Osteocyte (in vitro differentiated cells): ENCODE measurements around the gene NLRP5. TPM values are rescaled to one million over a fixed set of nuclear protein-coding genes. Genes with fewer than 3 reads are reported as not detected.
"Not testable (repeated sequence)": the region's sequence is repeated elsewhere in the genome, so short reads cannot be mapped to it uniquely, and the experiment has no call there.

ENCODE experiments used
- DNase-seq: peaks from one replicate; pipeline ENCODE4 v3.0.0; 2021; ENCODE audit warnings: mixed read lengths; ENCODE audit not compliant: unreplicated experiment; ENCODE audit errors: extremely low spot score
- H3K27ac Mint-ChIP-seq: one replicate; pipeline ENCODE4 v1.8.0; 2021; ENCODE audit warnings: mild to moderate bottlenecking, mixed read lengths; ENCODE audit not compliant: unreplicated experiment
- H3K27me3 Mint-ChIP-seq: one replicate; pipeline ENCODE4 v1.8.0; 2021; ENCODE audit warnings: mixed read lengths; ENCODE audit not compliant: unreplicated experiment
- H3K36me3 Mint-ChIP-seq: one replicate; pipeline ENCODE4 v1.8.0; 2021; ENCODE audit warnings: mixed read lengths; ENCODE audit not compliant: unreplicated experiment
- H3K4me1 Mint-ChIP-seq: one replicate; pipeline ENCODE4 v1.8.0; 2021; ENCODE audit warnings: mixed read lengths; ENCODE audit not compliant: unreplicated experiment
- H3K4me3 Mint-ChIP-seq: one replicate; pipeline ENCODE4 v1.8.0; 2021; ENCODE audit warnings: mild to moderate bottlenecking, moderate library complexity, mixed read lengths; ENCODE audit not compliant: unreplicated experiment
- H3K9me3 Mint-ChIP-seq: one replicate; pipeline ENCODE4 v1.8.0; 2021; ENCODE audit warnings: mixed read lengths; ENCODE audit not compliant: unreplicated experiment
- long read RNA-seq: library from polyadenylated mRNA; unstranded; transcript quantifications from one replicate; pipeline ENCODE4 v2.0.0, GENCODE V29; 2021
- total RNA-seq: library from RNA; stranded (reverse); gene quantifications from 2 replicates; pipeline ENCODE4 v1.2.1, GENCODE V29; 2021
- TF ChIP-seq, protein P1 (sequence below): fragments of 200-600 bp; sonication (generic); IDR thresholded peaks from 2 replicates; pipeline ENCODE4 v1.5.0; 2021; ENCODE audit warnings: antibody characterized with exemption, mild to moderate bottlenecking, moderate library complexity

Gene NLRP5
- not detected in 2 replicates for total RNA-seq
- long read RNA-seq = 0 reads

DNA sequence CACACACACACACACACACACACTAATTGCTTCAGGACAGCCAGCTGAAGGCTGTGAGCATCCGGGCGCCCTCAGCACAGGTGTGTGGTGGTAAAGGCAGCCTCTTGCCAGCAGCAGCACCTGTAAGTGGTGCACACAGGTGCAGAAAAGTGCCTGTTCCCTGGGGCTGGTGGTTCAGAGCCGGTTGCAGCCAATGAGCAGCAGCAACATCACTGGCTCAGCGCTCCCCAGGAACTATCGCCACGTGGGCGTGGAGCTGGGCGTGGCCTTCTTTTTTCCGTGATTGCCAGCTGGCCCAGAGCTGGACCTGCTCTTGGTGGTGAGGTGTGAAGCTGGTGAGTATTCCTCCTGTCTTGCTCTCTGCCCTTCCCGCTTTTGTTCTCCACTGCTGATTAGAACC, at the start of gene NLRP5:
Gene NLRP5 (plus strand): TSS at position 289 of the 400 bp plus-strand sequence.
- DNase-seq = no peak
- Mint-ChIP-seq H3K4me3 (no peak within 1 kb of the TSS), H3K27ac (no peak within 1 kb of the TSS), H3K36me3 (no peaks in the 10 kb centered on the region), H3K9me3 (peaks cover 41% of the 10 kb centered on the region), H3K27me3 (no peaks in the 10 kb centered on the region), H3K4me1 (no peaks in the 10 kb centered on the region)
- TF ChIP-seq, protein P1, sequence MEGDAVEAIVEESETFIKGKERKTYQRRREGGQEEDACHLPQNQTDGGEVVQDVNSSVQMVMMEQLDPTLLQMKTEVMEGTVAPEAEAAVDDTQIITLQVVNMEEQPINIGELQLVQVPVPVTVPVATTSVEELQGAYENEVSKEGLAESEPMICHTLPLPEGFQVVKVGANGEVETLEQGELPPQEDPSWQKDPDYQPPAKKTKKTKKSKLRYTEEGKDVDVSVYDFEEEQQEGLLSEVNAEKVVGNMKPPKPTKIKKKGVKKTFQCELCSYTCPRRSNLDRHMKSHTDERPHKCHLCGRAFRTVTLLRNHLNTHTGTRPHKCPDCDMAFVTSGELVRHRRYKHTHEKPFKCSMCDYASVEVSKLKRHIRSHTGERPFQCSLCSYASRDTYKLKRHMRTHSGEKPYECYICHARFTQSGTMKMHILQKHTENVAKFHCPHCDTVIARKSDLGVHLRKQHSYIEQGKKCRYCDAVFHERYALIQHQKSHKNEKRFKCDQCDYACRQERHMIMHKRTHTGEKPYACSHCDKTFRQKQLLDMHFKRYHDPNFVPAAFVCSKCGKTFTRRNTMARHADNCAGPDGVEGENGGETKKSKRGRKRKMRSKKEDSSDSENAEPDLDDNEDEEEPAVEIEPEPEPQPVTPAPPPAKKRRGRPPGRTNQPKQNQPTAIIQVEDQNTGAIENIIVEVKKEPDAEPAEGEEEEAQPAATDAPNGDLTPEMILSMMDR = no peak

DNA sequence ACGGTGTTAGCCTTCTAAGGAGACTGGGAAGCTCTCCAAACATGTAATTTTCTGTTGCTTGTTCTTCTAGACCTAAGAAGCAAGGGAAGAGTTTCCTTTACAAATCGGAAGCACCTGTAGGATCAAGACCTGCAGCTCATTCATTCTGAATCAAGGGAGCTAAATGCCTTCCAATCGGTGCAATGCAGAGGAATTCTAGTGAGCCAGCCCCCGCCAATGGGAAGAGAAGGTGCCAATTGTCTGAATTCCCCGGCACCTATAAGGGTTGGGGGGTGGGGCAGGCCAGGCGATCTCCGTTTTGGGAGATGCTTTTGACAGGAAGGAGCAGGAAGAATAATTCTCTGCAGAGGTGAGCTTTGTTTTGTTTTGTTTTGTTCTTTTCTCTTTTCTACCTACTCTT, 47.4 kb upstream of the NLRP5 start:
- Mint-ChIP-seq H3K27ac (no peak overlapping the region), H3K36me3 (no peaks in the 10 kb centered on the region), H3K27me3 (no peaks in the 10 kb centered on the region), H3K9me3 (peaks cover 56% of the 10 kb centered on the region), H3K4me1 (no peaks in the 10 kb centered on the region), H3K4me3 (no peak overlapping the region)
- peak; percentile 51 for DNase-seq
- TF ChIP-seq, protein P1 = no peak

DNA sequence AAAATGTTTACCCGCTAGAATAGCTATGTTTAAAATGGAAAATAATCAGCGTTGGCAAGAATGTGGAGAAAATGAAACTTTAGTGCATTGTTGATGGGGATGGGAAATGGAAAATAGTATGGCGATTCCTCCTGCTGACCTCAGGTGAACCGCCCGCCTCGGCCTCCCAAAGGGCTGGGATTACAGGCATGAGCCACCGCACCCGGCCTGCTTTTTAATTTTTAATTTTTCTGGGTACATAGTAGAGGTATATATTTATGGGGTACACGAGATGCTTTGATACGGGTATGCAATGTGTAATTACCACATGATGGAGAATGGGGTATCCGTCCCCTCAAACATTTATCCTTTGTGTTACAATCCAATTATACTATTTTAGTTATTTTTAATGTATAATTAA, 46.3 kb upstream of the NLRP5 start:
- Mint-ChIP-seq H3K27me3 (no peaks in the 10 kb centered on the region), H3K4me3 (no peak overlapping the region), H3K4me1 (no peaks in the 10 kb centered on the region), H3K27ac (no peak overlapping the region), H3K9me3 (peaks cover 50% of the 10 kb centered on the region), H3K36me3 (no peaks in the 10 kb centered on the region)
- TF ChIP-seq, protein P1 = no peak
- DNase-seq = peak; percentile 57

DNA sequence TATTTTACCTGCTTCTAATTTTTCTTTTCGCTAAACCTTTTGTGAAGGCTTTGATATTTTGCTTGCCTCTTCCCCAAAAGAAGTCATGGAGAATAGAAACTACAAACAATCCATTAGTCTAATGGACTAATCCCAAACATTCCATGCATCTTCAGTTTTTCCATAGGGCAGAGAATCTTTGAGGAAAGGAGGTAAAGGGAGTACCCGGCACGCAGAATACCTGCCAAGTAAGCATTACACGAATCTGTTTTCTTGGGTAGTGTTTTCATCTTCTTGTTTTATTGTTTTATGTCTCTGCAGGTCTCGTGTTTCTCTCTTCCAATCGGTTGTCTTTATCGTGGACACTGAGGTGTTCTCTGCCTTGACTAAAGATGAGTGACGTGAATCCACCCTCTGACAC, 39.0 kb upstream of the NLRP5 start, which contains the start of gene NLRP8:
Gene NLRP8 (plus strand): TSS at position 301 of the 400 bp plus-strand sequence.
- H3K4me1 Mint-ChIP-seq = no peaks in the 10 kb centered on the region
- no peak within 1 kb of the TSS for H3K27ac Mint-ChIP-seq
- peaks cover 14% of the 10 kb centered on the region for H3K9me3 Mint-ChIP-seq
- no peak within 1 kb of the TSS for H3K4me3 Mint-ChIP-seq
- H3K36me3 Mint-ChIP-seq = no peaks in the 10 kb centered on the region
- no peaks in the 10 kb centered on the region for H3K27me3 Mint-ChIP-seq
- TF ChIP-seq, protein P1 = no peak
- DNase-seq = no peak

DNA sequence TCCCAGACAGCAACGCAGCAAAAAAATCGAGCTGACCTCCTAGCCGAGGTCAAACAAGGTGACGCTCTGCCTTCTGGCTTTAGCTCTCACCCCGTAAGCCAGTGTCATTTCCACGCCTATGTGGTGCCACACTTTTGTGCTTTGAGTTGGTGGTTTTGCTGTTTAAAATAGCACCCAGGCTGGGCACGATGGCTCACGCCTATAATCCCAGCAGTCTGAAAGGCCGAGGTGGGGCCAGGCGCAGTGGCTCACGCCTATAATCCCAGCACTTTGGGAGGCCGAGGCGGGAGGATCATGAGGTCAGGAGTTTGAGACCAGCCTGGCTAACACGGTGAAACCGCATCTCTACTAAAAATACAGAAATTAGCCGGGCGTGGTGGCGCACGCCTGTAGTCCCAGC, 36.0 kb upstream of the NLRP5 start:
- H3K4me1 Mint-ChIP-seq, DNase-seq, H3K27me3 Mint-ChIP-seq, H3K27ac Mint-ChIP-seq, H3K9me3 Mint-ChIP-seq, H3K4me3 Mint-ChIP-seq, H3K36me3 Mint-ChIP-seq: not testable (repeated sequence)

DNA sequence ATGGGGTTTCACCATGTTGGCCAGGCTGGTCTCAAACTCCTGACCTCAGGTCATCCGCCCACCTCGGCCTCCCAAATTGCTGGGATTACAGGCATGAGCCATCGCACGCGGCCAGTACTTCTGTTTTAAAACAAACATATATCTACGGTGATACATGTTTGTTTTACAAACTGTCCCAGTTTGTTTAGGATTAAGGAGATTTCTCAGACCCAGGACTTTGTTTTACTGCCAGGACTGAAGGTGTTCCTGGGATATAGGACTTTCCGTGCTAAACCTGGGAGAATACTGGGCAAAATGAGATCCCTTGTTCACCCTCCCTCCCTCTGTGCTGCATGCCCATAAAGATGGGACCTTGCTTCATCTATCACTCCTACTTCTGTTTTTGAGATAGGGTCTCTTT, 30.1 kb upstream of the NLRP5 start:
- TF ChIP-seq, protein P1 = no peak
- Mint-ChIP-seq H3K9me3 (peaks cover 13% of the 10 kb centered on the region), H3K4me3 (no peak overlapping the region), H3K27me3 (no peaks in the 10 kb centered on the region), H3K36me3 (no peaks in the 10 kb centered on the region), H3K4me1 (no peaks in the 10 kb centered on the region), H3K27ac (no peak overlapping the region)
- DNase-seq = no peak
